ENCODE results near the gene EGLN1.

DNA sequence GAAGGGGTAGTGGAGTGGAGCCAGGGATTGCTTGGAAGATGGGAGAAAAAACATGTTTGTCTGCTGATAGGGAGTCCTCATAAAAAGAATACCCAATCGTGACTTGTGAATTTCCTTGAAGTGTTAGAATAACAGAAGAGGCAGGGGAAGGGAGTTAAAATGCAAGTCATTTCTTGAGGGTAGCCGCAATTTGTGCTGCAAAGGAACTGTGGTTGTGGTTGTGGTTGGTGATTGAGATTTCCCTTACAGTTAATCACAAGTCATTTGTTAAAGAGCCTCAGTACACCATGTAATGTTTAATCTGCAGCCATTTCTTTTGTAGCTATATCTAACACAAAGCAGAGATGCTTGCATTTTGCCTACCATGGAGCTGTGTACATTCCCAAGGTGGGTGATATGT lies 38.5 kb upstream of the EGLN1 start:
- TF ChIP-seq, protein P1, sequence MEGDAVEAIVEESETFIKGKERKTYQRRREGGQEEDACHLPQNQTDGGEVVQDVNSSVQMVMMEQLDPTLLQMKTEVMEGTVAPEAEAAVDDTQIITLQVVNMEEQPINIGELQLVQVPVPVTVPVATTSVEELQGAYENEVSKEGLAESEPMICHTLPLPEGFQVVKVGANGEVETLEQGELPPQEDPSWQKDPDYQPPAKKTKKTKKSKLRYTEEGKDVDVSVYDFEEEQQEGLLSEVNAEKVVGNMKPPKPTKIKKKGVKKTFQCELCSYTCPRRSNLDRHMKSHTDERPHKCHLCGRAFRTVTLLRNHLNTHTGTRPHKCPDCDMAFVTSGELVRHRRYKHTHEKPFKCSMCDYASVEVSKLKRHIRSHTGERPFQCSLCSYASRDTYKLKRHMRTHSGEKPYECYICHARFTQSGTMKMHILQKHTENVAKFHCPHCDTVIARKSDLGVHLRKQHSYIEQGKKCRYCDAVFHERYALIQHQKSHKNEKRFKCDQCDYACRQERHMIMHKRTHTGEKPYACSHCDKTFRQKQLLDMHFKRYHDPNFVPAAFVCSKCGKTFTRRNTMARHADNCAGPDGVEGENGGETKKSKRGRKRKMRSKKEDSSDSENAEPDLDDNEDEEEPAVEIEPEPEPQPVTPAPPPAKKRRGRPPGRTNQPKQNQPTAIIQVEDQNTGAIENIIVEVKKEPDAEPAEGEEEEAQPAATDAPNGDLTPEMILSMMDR (IDR thresholded peaks at IDR 0.05) = no peak
- TF ChIP-seq POLR2A (IDR thresholded peaks at IDR 0.05) = no peak
